SH-SY5Y (cell line): ENCODE data around the gene VPS8.

Experiments
- GATA2 ChIP-seq: IDR thresholded peaks from 2 replicates; pipeline ENCODE4 v1.6.1; 2011; ENCODE audit warnings: mild to moderate bottlenecking, low read depth, low read length
- GATA3 ChIP-seq: IDR thresholded peaks from 2 replicates; pipeline ENCODE4 v1.6.1; 2011; ENCODE audit warnings: low read depth, mild to moderate bottlenecking, low read length, moderate library complexity

DNA sequence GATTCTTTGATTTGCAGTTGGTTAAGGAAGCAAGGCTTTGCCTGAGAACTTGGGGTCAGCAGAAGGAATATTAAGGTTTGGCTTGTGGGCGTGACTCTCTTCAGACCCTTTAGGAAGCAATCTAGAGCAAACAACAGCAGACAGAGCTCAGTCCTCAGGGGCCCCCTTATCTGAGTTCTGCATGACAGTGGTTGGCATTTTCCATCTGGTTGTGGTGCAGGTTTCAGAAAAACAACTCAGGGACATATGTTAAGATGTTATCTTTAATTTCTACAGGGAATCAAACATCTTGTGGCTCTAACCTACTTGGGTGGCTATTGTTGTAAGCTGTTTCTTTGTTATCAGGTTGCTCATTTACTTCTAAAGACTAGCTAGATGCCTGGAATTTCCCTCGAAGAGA is 141.4 kb downstream of the VPS8 start:
- TF ChIP-seq GATA2 (peak; percentile 76), GATA3 (0 out of 2 replicates have a peak, but pooled peaks have one; percentile 19)
